Panc1 (cell line): Measurements from ENCODE around the gene RALGAPA1. TPM values are rescaled to one million over a fixed set of nuclear protein-coding genes. Genes with fewer than 3 reads are reported as not detected.
A peak's percentile ranks its signal among the peaks of the same experiment; 100 is the strongest.

Experiments used
- ATAC-seq: fragments of 200-7000 bp; cut with Tn5 transposase; 2 replicates; pipeline ENCODE4 v1.9.1; 2020; ENCODE audit warnings: mild to moderate bottlenecking, moderate library complexity
- BruUV-seq: library from RNA; stranded (reverse); fragments of 400-500 nt; replicated peaks from 2 replicates; lab custom pipeline; 2021; lab: Mats Ljungman, UMichigan
- CTCF ChIA-PET: fragments of 300-600 bp; sonication (Branson Sonifier 250); formaldehyde crosslinking; loops from one replicate; lab custom pipeline; 2022; ENCODE audit warnings: antibody characterized with exemption; lab: Charles Lee
- POLR2A ChIA-PET: fragments of 300-600 bp; sonication (Branson Sonifier 250); formaldehyde crosslinking; loops from one replicate; lab custom pipeline; 2022; ENCODE audit warnings: antibody characterized with exemption; lab: Charles Lee
- DNase-seq: peaks from one replicate; pipeline ENCODE4 v3.0.0-alpha.2; 2010; ENCODE audit warnings: low read depth, low spot score
- H3K27ac ChIP-seq: 2 replicates; pipeline ENCODE4 v1.5.1; 2011; ENCODE audit warnings: mild to moderate bottlenecking, low read length, inconsistent platforms
- H3K27me3 ChIP-seq: fragments of 200-500 bp; sonication (Bioruptor generic); 2 replicates; pipeline ENCODE4 v1.6.0; 2014; ENCODE audit warnings: low read length, inconsistent platforms; ENCODE audit not compliant: control insufficient read depth, insufficient read depth
- H3K36me3 ChIP-seq: fragments of 200-500 bp; sonication (Bioruptor generic); 2 replicates; pipeline ENCODE4 v1.5.1; 2014; ENCODE audit warnings: inconsistent platforms, mild to moderate bottlenecking, low read length, moderate library complexity; ENCODE audit not compliant: control insufficient read depth, insufficient read depth
- H3K4me1 ChIP-seq: 2 replicates; pipeline ENCODE4 v1.5.1; 2011; ENCODE audit warnings: inconsistent platforms, mild to moderate bottlenecking, low read length, moderate library complexity; ENCODE audit not compliant: control insufficient read depth, insufficient read depth
- H3K4me3 ChIP-seq, 2 experiments: 2 replicates each; pipeline ENCODE4 v1.5.1; 2011 to 2012; ENCODE audit warnings: low read depth in 2 of 2, low read length in 2 of 2, mild to moderate bottlenecking in 2 of 2, inconsistent platforms in 1 of 2, moderate library complexity in 1 of 2
- H3K9me3 ChIP-seq: fragments of 200-500 bp; sonication (Bioruptor generic); 2 replicates; pipeline ENCODE4 v1.5.1; 2014; ENCODE audit warnings: low read depth, mild to moderate bottlenecking, inconsistent platforms, low read length, moderate library complexity; ENCODE audit not compliant: control insufficient read depth, insufficient read depth
- CTCF ChIP-seq: fragments of 450-650 bp; IDR thresholded peaks from 2 replicates; pipeline ENCODE4 v1.5.1; 2017; ENCODE audit warnings: mild to moderate bottlenecking
- POLR2AphosphoS5 ChIP-seq: IDR thresholded peaks from 2 replicates; pipeline ENCODE4 v1.6.1; 2012; ENCODE audit warnings: mild to moderate bottlenecking, low read depth, low read length, moderate library complexity
- SIN3A ChIP-seq: IDR thresholded peaks from 2 replicates; pipeline ENCODE4 v1.6.1; 2012; ENCODE audit warnings: low read depth, mild to moderate bottlenecking, low read length, moderate library complexity, borderline replicate concordance; ENCODE audit not compliant: insufficient read depth
- TCF7L2 ChIP-seq: IDR thresholded peaks from 2 replicates; pipeline ENCODE4 v1.6.1; 2011; ENCODE audit warnings: mild to moderate bottlenecking, low read depth, low read length, inconsistent platforms
- in situ Hi-C: cut with HindIII; loops from 2 replicates; pipeline ENCODE4 v1.10.0; 2016; ENCODE audit warnings: low sequenced_read_pairs, low pct_unique_long_range_greater_than_20kb
- intact Hi-C: fragments of 100-400 bp; cut with micrococcal nuclease; formaldehyde crosslinking; loops from one replicate; pipeline ENCODE4 v1.10.0; 2022; ENCODE audit not compliant: unreplicated experiment
- total RNA-seq: library from RNA; stranded (reverse); gene quantifications from one replicate; pipeline ENCODE4 v1.2.1, GENCODE V29; 2021; ENCODE audit not compliant: unreplicated experiment
- TF ChIP-seq, protein P1 (sequence below), 2 experiments: IDR thresholded peaks; 2 replicates each; pipeline ENCODE4 v1.6.1; 2011 to 2012; ENCODE audit warnings: low read depth in 2 of 2, control low read depth in 1 of 2, low read length in 1 of 2, mild to moderate bottlenecking in 1 of 2, moderate library complexity in 1 of 2; ENCODE audit not compliant: insufficient read depth in 1 of 2

Gene RALGAPA1
- total RNA-seq, 1 experiment from 2014 or later = 31.5 TPM

GRCh38 chr14:35766700-35767082 lies 42.4 kb downstream of the RALGAPA1 start:
- no TSS peak for BruUV-seq
- Histone ChIP-seq H3K9me3 (no peaks in the 10 kb centered on the region), H3K4me1 (no peaks in the 10 kb centered on the region), H3K27ac (no peak overlapping the region), H3K4me3 (no peak overlapping the region), H3K27me3 (no peaks in the 10 kb centered on the region), H3K36me3 (no peaks in the 10 kb centered on the region)
- POLR2A ChIA-PET = no interaction called here
- DNase-seq = no peak
- intact Hi-C loops = no loop called here
- ATAC-seq = no peak
- in situ Hi-C loops = no loop called here
- CTCF ChIA-PET = no interaction called here
- TF ChIP-seq SIN3A (no peak), CTCF (no peak), TCF7L2 (no peak), POLR2AphosphoS5 (no peak)
- TF ChIP-seq, protein P1, sequence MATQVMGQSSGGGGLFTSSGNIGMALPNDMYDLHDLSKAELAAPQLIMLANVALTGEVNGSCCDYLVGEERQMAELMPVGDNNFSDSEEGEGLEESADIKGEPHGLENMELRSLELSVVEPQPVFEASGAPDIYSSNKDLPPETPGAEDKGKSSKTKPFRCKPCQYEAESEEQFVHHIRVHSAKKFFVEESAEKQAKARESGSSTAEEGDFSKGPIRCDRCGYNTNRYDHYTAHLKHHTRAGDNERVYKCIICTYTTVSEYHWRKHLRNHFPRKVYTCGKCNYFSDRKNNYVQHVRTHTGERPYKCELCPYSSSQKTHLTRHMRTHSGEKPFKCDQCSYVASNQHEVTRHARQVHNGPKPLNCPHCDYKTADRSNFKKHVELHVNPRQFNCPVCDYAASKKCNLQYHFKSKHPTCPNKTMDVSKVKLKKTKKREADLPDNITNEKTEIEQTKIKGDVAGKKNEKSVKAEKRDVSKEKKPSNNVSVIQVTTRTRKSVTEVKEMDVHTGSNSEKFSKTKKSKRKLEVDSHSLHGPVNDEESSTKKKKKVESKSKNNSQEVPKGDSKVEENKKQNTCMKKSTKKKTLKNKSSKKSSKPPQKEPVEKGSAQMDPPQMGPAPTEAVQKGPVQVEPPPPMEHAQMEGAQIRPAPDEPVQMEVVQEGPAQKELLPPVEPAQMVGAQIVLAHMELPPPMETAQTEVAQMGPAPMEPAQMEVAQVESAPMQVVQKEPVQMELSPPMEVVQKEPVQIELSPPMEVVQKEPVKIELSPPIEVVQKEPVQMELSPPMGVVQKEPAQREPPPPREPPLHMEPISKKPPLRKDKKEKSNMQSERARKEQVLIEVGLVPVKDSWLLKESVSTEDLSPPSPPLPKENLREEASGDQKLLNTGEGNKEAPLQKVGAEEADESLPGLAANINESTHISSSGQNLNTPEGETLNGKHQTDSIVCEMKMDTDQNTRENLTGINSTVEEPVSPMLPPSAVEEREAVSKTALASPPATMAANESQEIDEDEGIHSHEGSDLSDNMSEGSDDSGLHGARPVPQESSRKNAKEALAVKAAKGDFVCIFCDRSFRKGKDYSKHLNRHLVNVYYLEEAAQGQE (IDR thresholded peaks at IDR 0.05; ENCODE audit: insufficient read depth in 1 of 2, low read depth in 2 of 2, low read length in 1 of 2) = no peak

DNA sequence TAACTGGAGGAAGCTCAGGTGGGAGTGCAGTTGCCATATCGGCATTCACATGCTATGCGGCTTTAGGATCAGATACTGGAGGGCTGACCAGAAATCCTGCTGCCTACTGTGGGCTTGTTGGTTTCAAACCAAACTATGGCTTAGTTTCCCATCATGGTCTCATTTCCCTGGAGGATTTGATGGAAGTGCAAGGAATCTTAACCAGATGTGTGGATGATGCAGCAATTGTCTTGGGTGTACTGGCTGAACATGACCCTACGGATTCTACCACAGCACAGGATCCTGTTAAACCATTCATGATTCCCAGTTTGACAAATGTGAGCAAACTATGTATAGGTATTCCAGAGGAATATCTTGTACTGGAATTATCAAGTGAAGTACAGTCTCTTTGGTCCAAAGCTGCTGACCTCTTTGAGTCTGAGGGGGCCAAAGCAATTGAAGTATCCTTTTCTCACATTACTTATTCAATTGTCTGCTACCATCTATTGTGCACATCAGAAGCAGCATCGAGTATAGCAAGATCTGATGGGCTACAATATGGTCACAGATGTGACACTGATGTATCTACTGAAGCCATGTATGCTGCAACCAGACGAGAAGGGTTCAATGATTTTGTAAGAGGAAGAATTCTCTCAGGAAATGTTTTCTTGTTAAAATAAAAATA lies 42.9 kb downstream of the RALGAPA1 start:
- POLR2A ChIA-PET = no interaction called here
- intact Hi-C loops = no loop called here

More for the DNA sequence above, 42.9 kb downstream of the RALGAPA1 start:
- Histone ChIP-seq H3K36me3 (no peaks in the 10 kb centered on the region), H3K4me3 (no peak overlapping the region), H3K27me3 (no peaks in the 10 kb centered on the region), H3K4me1 (no peaks in the 10 kb centered on the region), H3K9me3 (no peaks in the 10 kb centered on the region), H3K27ac (no peak overlapping the region)
- no peak for DNase-seq
- TSS peak; percentile 24 for BruUV-seq
- no peak for ATAC-seq
- TF ChIP-seq SIN3A (no peak), TCF7L2 (no peak), POLR2AphosphoS5 (no peak), CTCF (no peak)
- TF ChIP-seq, protein P1 (IDR thresholded peaks at IDR 0.05; ENCODE audit: insufficient read depth in 1 of 2, low read depth in 2 of 2, low read length in 1 of 2) = no peak
- in situ Hi-C loops = no loop called here
- CTCF ChIA-PET = no interaction called here
